Activated CD4-positive, alpha-beta T cell treated with anti-CD3 and anti-CD28 coated beads, Interleukin-2, amount 50 U/mL, for 24 hours (primary cell): ENCODE measurements around the gene FKBP9.
"Not testable (repeated sequence)": the region's sequence is repeated elsewhere in the genome, so short reads cannot be mapped to it uniquely, and the experiment has no call there.

ENCODE experiments used
- DNase-seq, 2 donors: peaks; one replicate each; pipeline ENCODE4 v3.0.0-alpha.2; 2020; ENCODE audit warnings: low read depth in 1 of 2, low spot score in 1 of 2

FKBP9 gene

GRCh38 chr7:33005193-33005592, 48.0 kb downstream of the FKBP9 start:
- DNase-seq: not testable (repeated sequence)

- not testable (repeated sequence) for DNase-seq
These were observed 48.5 kb downstream of the FKBP9 start for GRCh38 chr7:33005690-33006089.

- DNase-seq: no peak
These were observed 52.5 kb downstream of the FKBP9 start for GRCh38 chr7:33009734-33010133.

DNA sequence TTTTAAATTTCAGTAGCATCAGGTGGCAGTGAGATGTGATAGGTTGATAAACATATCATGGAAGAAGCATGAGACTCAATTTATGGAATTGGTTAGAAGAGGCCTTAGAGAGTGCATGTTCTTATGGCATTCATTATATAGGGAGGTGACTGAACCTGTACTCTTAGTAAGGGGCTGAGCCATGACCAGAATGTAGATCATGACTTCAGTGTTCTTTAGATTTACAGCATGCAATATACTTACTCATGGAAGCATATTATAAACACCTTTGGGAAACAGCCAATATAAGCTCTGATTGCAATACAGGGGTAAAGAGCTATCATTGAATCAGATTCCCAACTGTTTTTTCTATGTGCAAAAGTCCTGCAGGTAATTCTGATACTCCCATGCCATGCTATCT, 55.1 kb downstream of the FKBP9 start:
- no peak for DNase-seq

DNA sequence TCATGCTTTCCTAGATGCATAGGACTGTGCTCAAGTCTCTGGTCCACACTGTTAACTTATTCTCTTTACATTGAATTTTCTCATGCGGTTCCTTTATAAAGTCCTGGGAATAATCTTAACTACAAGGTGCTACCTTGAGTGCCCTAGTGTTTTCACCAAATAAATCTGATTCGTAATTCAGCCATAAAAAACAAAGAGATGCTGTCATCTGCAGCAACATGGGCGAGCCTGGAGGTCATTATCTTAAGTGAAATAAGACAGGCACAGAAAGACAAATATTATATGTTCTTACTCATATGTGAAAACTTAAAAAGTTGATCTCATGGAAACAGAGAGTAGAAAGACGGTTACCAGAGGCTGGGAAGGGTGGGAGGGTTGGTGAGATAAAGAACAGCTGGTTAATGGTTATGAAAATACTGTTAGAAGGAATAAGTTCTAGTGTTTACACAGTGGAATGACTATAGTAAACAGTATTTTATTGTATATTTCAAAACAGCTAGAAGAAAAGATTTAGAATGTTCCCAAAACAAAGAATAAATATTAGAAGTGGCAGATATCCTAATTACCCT, 67.0 kb downstream of the FKBP9 start:
- no peak for DNase-seq

DNA sequence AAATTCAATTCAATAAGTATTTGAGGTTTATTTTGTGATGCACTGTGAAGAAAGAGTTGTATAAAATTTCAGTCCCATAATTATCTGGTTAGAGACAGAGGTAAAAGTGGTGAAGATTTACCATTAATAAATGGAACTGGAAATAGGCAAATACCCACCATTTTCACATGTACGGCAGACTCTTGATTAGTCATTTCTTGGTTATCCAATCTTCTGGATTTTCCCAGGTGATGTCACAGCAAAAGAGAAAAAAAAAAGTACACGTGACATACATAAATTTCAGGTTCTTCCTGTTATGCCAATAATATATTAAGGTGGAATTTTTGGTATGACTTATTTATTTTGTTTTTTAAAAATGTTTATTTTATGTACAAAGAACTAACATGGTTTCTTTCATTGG, 78.5 kb downstream of the FKBP9 start:
- no peak for DNase-seq

DNA sequence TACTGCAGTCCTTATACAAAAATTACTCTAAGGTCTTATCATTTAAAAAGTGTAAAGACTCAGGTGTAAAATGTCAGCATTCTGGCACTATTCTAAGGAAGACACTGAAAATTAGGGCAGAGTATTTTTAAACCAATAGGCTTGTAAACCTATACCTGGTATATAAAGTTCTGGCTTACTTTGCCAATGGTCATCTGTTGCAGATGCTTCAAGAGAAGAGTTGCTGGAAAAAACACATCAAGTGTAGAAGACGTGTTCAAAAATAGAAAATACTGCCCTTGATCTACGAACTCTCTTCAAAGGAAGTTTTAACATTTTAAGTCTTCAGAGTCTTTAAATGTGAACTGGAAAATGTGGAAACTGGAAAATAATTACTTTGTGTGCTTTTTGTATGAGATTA, 81.4 kb downstream of the FKBP9 start:
- DNase-seq: no peak

GRCh38 chr7:33039257-33039902, 82.1 kb downstream of the FKBP9 start:
- no peak for DNase-seq

DNA sequence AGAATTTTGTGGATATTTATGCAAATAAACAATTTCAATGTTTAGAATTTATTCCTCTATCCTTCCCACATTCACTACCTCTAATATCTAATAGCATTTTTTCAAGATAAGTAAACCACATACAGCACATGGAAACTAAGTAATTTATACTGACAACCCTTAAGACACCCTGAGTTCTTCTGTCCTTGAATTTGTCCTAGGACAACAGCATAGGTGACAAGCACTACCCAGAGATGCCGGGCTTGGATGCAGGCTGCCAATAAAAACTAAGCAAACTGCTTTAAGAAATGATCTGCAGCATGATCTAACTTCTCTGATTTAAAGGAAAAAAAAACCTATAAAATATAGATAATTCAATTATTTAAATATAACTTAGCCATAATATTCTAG, 82.7 kb downstream of the FKBP9 start:
- no peak for DNase-seq

DNA sequence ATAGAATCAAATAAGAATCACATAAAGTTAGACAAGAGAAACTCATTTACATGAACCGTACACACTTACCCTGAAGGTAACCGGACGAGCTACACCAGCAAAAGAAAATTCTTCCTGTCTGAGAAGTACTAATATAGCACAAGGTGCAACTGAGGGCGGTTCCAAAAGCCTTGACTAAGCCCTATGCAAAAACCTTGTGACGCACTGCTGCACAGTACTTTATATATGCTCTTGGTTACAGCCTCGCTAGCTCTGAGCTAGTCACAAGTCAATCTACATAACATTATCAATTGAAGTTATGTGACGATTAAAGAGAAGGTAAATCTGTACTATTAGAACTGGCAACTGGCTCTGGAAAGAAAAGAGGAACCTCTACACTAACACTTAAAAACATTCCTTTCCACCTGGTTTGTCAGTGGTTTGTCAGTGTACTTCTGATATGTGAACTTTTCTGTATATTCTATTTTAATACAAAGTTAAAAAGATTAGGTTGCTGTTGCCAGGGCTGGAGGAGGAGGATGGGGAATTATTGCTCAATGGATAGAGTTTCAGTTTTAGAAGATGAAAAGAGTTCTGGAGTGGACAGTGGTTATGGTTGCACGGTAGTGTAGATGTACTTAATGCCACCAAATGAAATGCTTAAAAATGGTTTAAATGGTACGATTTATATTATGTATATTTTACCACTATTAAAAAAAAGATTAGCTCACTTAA, 83.7 kb downstream of the FKBP9 start:
- DNase-seq: peak in 1 of 2 donors; percentile 52

DNA sequence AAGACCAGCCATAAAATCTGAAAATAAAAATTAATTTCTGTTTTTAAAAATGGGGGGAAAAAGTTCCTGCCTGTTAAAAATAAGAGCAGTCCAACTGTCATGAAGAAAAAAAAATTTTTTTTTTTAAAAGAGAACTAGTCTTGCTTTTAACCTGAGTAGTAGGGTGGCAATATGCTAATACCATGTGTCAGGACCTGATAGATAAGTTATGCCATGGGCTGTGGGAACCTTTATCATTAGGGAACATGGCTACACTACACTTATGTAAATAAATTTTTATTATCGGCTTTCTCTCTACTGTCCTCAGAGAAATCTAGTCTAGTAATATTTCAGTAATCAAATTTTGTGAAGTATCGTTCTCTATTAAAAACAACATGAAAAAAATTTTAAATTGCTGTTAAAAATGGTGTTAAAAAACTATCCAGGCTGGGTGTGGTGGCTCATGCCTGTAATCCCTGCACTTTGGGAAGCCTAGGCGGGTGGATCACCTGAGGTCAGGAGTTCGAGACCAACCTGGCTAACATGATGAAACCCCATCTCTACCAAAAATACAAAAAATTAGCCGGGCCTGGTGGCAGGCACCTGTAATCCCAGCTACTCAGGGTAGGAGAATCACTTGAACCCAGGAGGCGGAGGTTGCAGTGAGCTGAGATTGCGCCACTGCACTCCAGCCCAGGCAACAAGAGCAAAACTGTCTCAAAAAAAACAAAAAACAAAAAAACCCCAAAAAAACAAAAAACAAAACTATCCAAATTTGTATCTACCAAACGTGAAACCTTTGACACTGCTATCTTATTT, 84.6 kb downstream of the FKBP9 start:
- no peak for DNase-seq

DNA sequence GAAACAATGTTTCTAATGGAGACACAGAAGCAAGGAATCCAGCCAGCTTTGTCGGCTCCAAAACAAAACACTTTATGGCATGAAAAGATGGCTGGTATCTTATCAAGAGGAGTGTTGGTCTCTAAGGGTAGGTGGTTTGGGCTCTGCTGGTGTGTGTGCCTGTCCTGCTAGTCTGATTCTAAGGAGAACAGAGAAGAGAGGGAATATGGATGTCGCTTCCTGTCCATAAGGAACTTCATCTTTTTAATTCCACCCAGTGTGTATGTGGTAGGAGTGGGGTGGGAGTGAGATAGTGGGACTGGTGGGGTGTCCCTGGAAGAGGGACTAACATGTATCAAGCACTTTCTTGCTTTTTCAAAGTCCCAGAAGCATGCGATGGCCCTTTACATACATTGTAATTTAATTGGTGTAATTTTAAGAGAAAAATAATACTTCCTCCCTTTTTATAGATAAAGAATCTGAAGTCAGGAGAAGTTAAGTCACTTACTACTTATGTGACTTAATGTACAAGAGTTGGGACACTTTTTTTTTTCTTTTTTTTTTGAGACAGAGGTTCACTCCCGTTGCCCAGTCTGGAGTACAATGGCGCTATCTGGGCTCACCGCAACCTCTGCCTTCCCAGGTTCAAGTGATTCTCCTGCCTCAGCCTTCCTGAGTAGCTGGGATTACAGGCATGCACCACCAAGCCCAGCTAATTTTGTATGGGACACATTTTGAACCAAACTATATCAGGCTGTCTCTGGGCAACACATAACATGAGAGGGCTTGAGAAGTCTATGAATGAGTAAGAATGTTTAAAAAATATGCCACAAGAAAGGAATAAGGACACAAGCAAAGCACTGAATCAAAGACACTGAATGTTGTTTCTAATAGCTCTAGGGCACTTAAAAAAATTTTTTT, 86.5 kb downstream of the FKBP9 start:
- DNase-seq: no peak

DNA sequence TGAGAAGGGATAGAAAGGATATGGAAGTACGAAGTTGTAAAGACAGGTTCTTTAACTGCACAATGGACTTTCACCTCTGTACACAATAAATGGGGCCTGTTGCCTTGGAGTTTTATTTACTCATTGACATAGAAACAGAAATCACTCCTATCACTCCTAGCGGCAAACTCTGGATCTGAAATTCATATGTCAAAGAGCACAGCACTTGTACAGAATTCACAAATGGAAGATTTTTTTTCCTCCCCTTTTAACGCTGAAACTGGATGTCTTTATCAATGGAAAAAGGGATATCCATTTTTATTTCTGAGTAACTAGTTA, 87.1 kb downstream of the FKBP9 start:
- no peak for DNase-seq

DNA sequence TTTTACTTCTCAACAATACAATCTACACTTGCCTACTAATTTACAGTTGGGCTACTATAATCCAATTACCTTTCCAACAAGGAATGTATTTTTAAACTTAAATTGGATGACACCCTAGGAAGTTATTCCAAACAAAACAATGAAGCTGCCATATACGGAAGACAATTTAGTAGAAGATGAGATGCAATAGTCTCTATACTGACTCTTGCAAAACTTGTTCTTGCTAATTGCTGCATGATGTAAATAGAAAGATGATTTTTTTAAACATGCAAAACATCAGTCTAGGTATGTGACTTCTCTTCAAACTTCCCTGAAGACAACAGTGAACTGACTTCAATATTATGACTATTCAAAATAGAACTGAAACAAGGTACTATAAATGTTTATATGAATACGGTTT, 87.7 kb downstream of the FKBP9 start:
- DNase-seq: no peak

GRCh38 chr7:33048257-33048656, 91.0 kb downstream of the FKBP9 start:
- DNase-seq: no peak

DNA sequence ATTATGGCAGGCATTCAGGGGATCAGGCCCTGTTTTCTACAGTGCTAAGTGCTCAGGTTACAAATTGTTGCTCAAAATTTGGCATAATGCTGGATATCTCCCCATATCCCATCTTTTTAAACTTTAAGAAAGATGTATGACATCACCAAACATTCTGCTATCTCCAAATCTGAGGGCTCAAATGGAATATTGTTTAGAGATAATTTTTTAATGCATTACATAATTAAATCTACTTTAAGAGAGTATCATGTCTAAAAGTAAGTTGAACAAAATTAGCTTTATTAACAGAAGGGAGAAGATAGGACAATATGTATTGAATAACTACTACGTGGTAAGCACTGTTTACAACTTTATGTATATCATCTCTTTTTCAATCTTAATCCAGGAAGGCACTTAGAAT, 91.5 kb downstream of the FKBP9 start:
- no peak for DNase-seq

- peak in 1 of 2 donors; percentile 11 for DNase-seq
These were observed 93.5 kb downstream of the FKBP9 start for GRCh38 chr7:33050535-33051318.

DNA sequence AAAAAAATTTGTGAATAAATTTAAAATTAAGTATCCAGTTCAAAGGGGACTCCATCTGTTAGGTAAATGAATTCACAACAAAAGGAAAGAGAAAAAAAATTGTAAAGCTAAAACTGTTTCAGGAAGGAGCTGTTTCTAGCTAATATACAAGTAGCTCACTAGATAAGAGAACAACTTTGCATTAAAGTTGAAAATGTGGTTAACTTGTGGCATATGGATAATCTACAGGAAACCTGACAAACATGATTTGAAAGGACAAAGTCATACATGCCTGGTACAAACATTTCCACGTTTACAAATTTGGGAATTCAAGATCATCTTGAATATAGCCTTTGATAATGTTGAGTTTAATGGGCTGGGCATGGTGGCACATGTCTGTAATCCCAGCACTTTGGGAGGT, 96.5 kb downstream of the FKBP9 start:
- DNase-seq: no peak

GRCh38 chr7:33054261-33054964, 97.2 kb downstream of the FKBP9 start:
- peak in 1 of 2 donors; percentile 4 for DNase-seq

- DNase-seq: no peak
These were observed 97.9 kb downstream of the FKBP9 start for GRCh38 chr7:33055158-33055557.
